K562 (cell line): ENCODE results near the gene FAM168B. TPM values are rescaled to one million over a fixed set of nuclear protein-coding genes. Genes with fewer than 3 reads are reported as not detected.

Experiments used
- ATAC-seq: fragments of 200-7000 bp; cut with Tn5 transposase; 3 replicates; pipeline ENCODE4 v1.9.1; 2020; ENCODE audit warnings: moderate library complexity
- BruUV-seq: library from RNA; stranded (reverse); fragments of 400-500 nt; replicated peaks from 2 replicates; lab custom pipeline; 2021; lab: Mats Ljungman, UMichigan
- CTCF ChIA-PET: fragments of 300-600 bp; formaldehyde crosslinking; extraction: SDS; loops from one replicate; lab custom pipeline; 2021; ENCODE audit warnings: low intra/inter-chr PET ratio; lab: Yijun Ruan, JAX
- POLR2A ChIA-PET: fragments of 300-600, 350-650 bp; sonication (Branson Sonifier 250); formaldehyde crosslinking; extraction: SDS; loops from one replicate; lab custom pipeline; 2021; ENCODE audit warnings: antibody characterized with exemption, inconsistent platforms; lab: Yijun Ruan, JAX
- DNase-seq, 4 experiments: peaks; one replicate each; pipeline versions ENCODE4 v3.0.0 to v3.0.0-alpha.2; 2011 to 2018; ENCODE audit warnings: low spot score in 3 of 4, mixed read lengths in 3 of 4; ENCODE audit errors: extremely low read depth in 1 of 4
- FAIRE-seq: peaks from 2 replicates; lab custom pipeline; 2011; peaks lifted over from hg19 to GRCh38; lab: Jason Lieb, UNC
- H2AFZ ChIP-seq: 2 replicates; pipeline ENCODE4 v1.6.0; 2011; ENCODE audit warnings: low read depth, low read length, control low read depth, inconsistent platforms
- H3K27ac ChIP-seq: fragments of 200-600 bp; 3 replicates; pipeline ENCODE4 v1.8.0; 2011; ENCODE audit warnings: low read depth, mild to moderate bottlenecking, control low read depth, inconsistent platforms, low read length, moderate library complexity, mixed read lengths; ENCODE audit errors: extremely low read depth
- H3K27me3 ChIP-seq, 2 experiments: fragments of 300-600 bp in 1 of 2; 2 replicates in 1 of 2; 3 replicates in 1 of 2; pipeline versions ENCODE4 v1.6.0 to v1.8.0; 2011; ENCODE audit warnings: inconsistent platforms in 2 of 2, low read length in 2 of 2, mild to moderate bottlenecking in 1 of 2, mixed read lengths in 1 of 2, moderate library complexity in 1 of 2; ENCODE audit not compliant: control insufficient read depth in 2 of 2, insufficient read depth in 2 of 2
- H3K36me3 ChIP-seq: fragments of 300-600 bp; 3 replicates; pipeline ENCODE4 v1.8.0; 2011; ENCODE audit warnings: mild to moderate bottlenecking, low read length, inconsistent platforms; ENCODE audit not compliant: control insufficient read depth, insufficient read depth
- H3K4me1 ChIP-seq, 2 experiments: fragments of 200-600 bp in 1 of 2; replicated peaks in 1 of 2; 2 replicates in 1 of 2; 3 replicates in 1 of 2; pipeline versions ENCODE4 v1.5.1 to v1.8.0; 2011; ENCODE audit warnings: inconsistent platforms in 2 of 2, low read length in 2 of 2, mild to moderate bottlenecking in 1 of 2, mixed read lengths in 1 of 2, moderate library complexity in 1 of 2; ENCODE audit not compliant: control insufficient read depth in 2 of 2, insufficient read depth in 2 of 2
- H3K4me2 ChIP-seq: 2 replicates; pipeline ENCODE4 v1.6.1; 2011; ENCODE audit warnings: low read length, control low read depth, inconsistent platforms, mixed read lengths; ENCODE audit not compliant: insufficient read depth
- H3K4me3 ChIP-seq: fragments of 200-600 bp; sonication (generic), shearing (Covaris generic); 2 replicates; pipeline ENCODE4 v1.5.1; 2016; ENCODE audit warnings: control low read depth, inconsistent platforms
- H3K79me2 ChIP-seq: fragments of 200-600 bp; 3 replicates; pipeline ENCODE4 v1.8.0; 2011; ENCODE audit warnings: low read length, inconsistent platforms; ENCODE audit not compliant: control insufficient read depth, insufficient read depth
- H3K9ac ChIP-seq, 2 experiments: 2 replicates each; pipeline versions ENCODE4 v1.6.0 to v1.6.1; 2011; ENCODE audit warnings: low read depth in 2 of 2, low read length in 2 of 2, control low read depth in 1 of 2, inconsistent platforms in 1 of 2, mild to moderate bottlenecking in 1 of 2, mixed read lengths in 1 of 2; ENCODE audit not compliant: insufficient read depth in 1 of 2
- H3K9me1 ChIP-seq: one replicate; pipeline ENCODE4 v1.6.0; 2011; ENCODE audit warnings: inconsistent platforms, mild to moderate bottlenecking, low read length, moderate library complexity; ENCODE audit not compliant: control insufficient read depth, insufficient read depth
- H3K9me3 ChIP-seq: replicated peaks from 2 replicates; pipeline ENCODE4 v1.5.1; 2011; ENCODE audit warnings: low read depth, low read length, inconsistent platforms; ENCODE audit not compliant: control insufficient read depth, insufficient read depth
- H4K20me1 ChIP-seq: replicated peaks from 2 replicates; pipeline ENCODE4 v1.6.1; 2011; ENCODE audit warnings: low read length, inconsistent platforms, mixed read lengths; ENCODE audit not compliant: control insufficient read depth, insufficient read depth
- BMI1 ChIP-seq: fragments of 150-350 bp; IDR thresholded peaks from 2 replicates; pipeline ENCODE4 v1.6.1; 2014; ENCODE audit warnings: low read length
- NR1H2 ChIP-seq: sonication (generic); formaldehyde crosslinking; IDR thresholded peaks from 2 replicates; pipeline ENCODE4 v1.4.0; 2020; ENCODE audit warnings: mild to moderate bottlenecking, missing genetic modification reagents
- NRF1 ChIP-seq, 2 experiments: fragments of 450-650 bp; IDR thresholded peaks in 1 of 2; conservative IDR thresholded peaks in 1 of 2; 2 replicates each; pipeline ENCODE4 v1.6.1; 2014; ENCODE audit warnings: mild to moderate bottlenecking in 2 of 2
- POLR2AphosphoS5 ChIP-seq: IDR thresholded peaks from 2 replicates; pipeline ENCODE4 v1.6.1; 2011; ENCODE audit warnings: mild to moderate bottlenecking, low read depth, low read length, moderate library complexity; ENCODE audit not compliant: control insufficient read depth, insufficient read depth
- SP1 ChIP-seq: sonication (generic); formaldehyde crosslinking; IDR thresholded peaks from 2 replicates; pipeline ENCODE4 v1.8.1; 2022; ENCODE audit warnings: mild to moderate bottlenecking, missing genetic modification reagents
- ZNF324 ChIP-seq: fragments of 250-450 bp; sonication (Bioruptor Pico); IDR thresholded peaks from 2 replicates; pipeline ENCODE4 v1.4.0; 2020; ENCODE audit warnings: mild to moderate bottlenecking
- ZNF384 ChIP-seq: IDR thresholded peaks from 2 replicates; pipeline ENCODE4 v1.6.1; 2012; ENCODE audit warnings: low read depth, low read length, improper control_type of control experiment
- WGBS: fragments of 100-300 bp; shearing (Covaris generic); methylation state at CpG from one replicate; pipeline ENCODE4 v1.1.6; 2016; ENCODE audit warnings: low coverage, mixed read lengths; ENCODE audit not compliant: insufficient coverage; ENCODE audit errors: missing lambda C conversion rate; 5-methylcytosine and 5-hydroxymethylcytosine counted together
- in situ Hi-C: fragments of 300-500 bp; cut with MboI; formaldehyde crosslinking; loops from 4 replicates; pipeline ENCODE4 v1.15.0; 2018; ENCODE audit warnings: inconsistent platforms, mixed read lengths
- intact Hi-C: fragments of 100-400 bp; cut with micrococcal nuclease; formaldehyde crosslinking; loops from 2 replicates; pipeline ENCODE4 v1.14.2; 2022
- polyA plus RNA-seq, 8 experiments: library from polyadenylated mRNA; depleted of rRNA in 4 of 8; stranded (reverse) in 5 of 8; unstranded in 3 of 8; fragments of >200 nt; fragmentation: Nextera tagmentation in 2 of 8; fragmentation: Illumina TruSeq in 1 of 8; extraction: Ambion mirVana in 2 of 8; extraction: Trizol in 1 of 8; gene quantifications; 2 replicates each; pipeline versions ENCODE4 v1.2.1 to v1.2.3, GENCODE V29; 2011 to 2014; ENCODE audit warnings: inconsistent platforms in 1 of 8, missing spikeins in 1 of 8
- total RNA-seq, 7 experiments: library from RNA; depleted of rRNA in 6 of 7; stranded (reverse); fragments of >200 nt in 6 of 7; fragmentation: Illumina TruSeq in 2 of 7; extraction: Trizol in 2 of 7; gene quantifications; 2 replicates each; pipeline versions ENCODE4 v1.2.1 to v1.2.3, GENCODE V29; 2011 to 2021; ENCODE audit warnings: low replicate concordance in 1 of 7

Gene FAM168B
- total and polyA plus RNA-seq, 9 of the 15 experiments (the other 6 are each of a cell fraction or from before 2014, with no cell fraction given): 3.3 to 76.0 (median 46.1) TPM

DNA sequence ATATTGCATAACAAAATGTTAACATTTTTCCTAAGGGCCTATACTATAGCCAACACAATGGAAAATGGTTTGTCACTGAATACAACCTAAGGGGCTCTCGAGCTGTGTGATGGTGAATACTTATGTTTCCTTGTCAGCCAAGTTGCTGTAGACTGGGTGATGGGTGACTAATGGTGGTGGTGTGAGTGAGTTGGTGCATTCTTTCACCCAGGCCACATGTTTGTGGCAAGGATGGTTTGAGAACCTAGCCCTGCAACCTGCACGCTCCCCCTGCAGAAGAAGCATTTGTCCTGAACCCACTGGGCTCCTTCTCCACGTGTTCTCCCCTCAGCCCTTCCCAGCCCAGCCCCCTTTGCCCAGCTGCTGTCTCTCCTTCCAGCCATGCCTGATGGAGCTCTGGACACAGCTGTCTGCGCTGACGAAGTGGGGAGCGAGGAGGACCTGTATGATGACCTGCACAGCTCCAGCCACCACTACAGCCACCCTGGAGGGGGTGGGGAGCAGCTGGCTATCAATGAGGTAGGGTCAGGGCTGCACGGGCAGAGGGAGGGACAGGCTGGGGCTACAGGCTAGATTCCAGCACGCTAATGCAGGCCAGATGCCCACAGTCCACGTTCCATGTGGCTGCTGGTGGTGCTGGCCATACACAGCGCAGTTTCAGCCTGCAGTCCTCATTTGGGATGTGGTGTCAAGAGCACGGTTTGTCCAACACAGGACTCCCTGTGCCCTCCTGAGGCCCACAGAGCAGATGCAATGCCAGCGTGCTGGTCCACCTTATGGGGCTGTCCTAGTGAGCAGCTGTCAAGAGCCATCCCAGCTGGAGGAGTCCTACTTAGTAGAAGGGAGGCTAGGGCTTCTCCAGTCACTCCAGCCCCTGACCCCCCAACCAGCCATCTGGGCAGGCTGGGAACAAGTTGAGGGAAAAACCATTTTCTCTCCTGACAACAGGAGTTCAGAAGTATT lies 65.4 kb downstream of the FAM168B start:
- Histone ChIP-seq H3K9me1 (no peaks in the 10 kb centered on the region), H3K9me3 (no peaks in the 10 kb centered on the region), H2AFZ (no peak overlapping the region), H3K4me3 (no peak overlapping the region), H4K20me1 (no peaks in the 10 kb centered on the region), H3K4me1 (no peaks in the 10 kb centered on the region; a peak in 1 of 5 replicates), H3K36me3 (no peaks in the 10 kb centered on the region), H3K4me2 (no peak overlapping the region), H3K27ac (no peak overlapping the region), H3K9ac (no peak overlapping the region), H3K27me3 (peaks cover 2 to 28% of the 10 kb centered on the region in 2 experiments; a peak in 3 of 5 replicates), H3K79me2 (no peaks in the 10 kb centered on the region)
- no TSS peak for BruUV-seq
- no peak for DNase-seq
- WGBS: 0% methylated on average over 12 of the region's 12 CpGs
- TF ChIP-seq NR1H2 (CRISPR knock-in tag) (no peak), ZNF324 (peak; percentile 66; the same call in 1 of the 2 replicates), SP1 (CRISPR knock-in tag) (no peak)
- in situ Hi-C loops (no loop called here), intact Hi-C loops (no loop called here)
- no peak for ATAC-seq
- FAIRE-seq: no peak
- ChIA-PET CTCF (no interaction called here), POLR2A (no interaction called here)

DNA sequence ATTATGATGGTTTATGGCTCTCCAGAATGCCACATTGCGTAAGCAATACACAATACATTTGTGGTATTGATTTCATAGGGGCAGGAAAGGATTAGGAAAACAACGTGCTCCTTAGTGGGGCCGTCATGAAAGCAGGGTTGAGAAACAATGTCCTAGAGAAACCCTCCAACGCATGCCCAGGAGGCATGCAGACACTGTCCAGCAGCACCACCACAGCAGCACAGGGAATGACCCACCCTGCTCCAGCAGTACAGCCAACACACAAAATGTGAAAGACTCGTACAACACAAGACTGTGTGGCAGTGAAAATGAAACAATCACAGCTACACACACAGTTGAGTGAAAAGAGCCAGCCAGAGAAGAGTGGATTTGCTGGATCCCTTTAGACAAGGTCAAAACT lies 66.3 kb downstream of the FAM168B start:
- no TSS peak for BruUV-seq
- Histone ChIP-seq H2AFZ (no peak overlapping the region), H3K79me2 (no peaks in the 10 kb centered on the region), H3K4me3 (no peak overlapping the region), H4K20me1 (no peaks in the 10 kb centered on the region), H3K27me3 (peaks cover 2 to 22% of the 10 kb centered on the region in 2 experiments; a peak in 3 of 5 replicates), H3K9me3 (no peaks in the 10 kb centered on the region), H3K9me1 (no peaks in the 10 kb centered on the region), H3K36me3 (no peaks in the 10 kb centered on the region), H3K27ac (no peak overlapping the region), H3K4me2 (no peak overlapping the region), H3K9ac (no peak overlapping the region), H3K4me1 (no peaks in the 10 kb centered on the region; a peak in 1 of 5 replicates)
- intact Hi-C loops (no loop called here), in situ Hi-C loops (no loop called here)
- CTCF ChIA-PET: no interaction called here
- ATAC-seq: no peak
- no peak for TF ChIP-seq ZNF384
- TF ChIP-seq POLR2AphosphoS5: no peak
- peak in 1 of 2 experiments; percentile 25; a peak in 1 of 4 replicates for TF ChIP-seq NRF1 (conservative IDR thresholded peaks at IDR 0.05 in 1 of 2, IDR thresholded peaks at IDR 0.05 in 1 of 2)
- no peak for TF ChIP-seq BMI1
- no peak for FAIRE-seq
- POLR2A ChIA-PET: no interaction called here
- 6% methylated on average over 5 of the region's 5 CpGs for WGBS
- no peak for DNase-seq
